Endodermal cell (in vitro differentiated cells): ENCODE results near the gene ASAP3. TPM values are rescaled to one million over a fixed set of nuclear protein-coding genes. Genes with fewer than 3 reads are reported as not detected.
A peak's percentile ranks its signal among the peaks of the same experiment; 100 is the strongest.

ENCODE experiments used
- DNase-seq: peaks from one replicate; pipeline ENCODE4 v3.0.0-alpha.2; 2017
- H3K27ac ChIP-seq: 2 replicates; pipeline ENCODE4 v1.5.1; 2013; ENCODE audit warnings: mild to moderate bottlenecking, low read depth, low read length, moderate library complexity
- H3K27me3 ChIP-seq: 2 replicates; pipeline ENCODE4 v1.6.1; 2013; ENCODE audit warnings: mild to moderate bottlenecking, low read length, moderate library complexity; ENCODE audit not compliant: insufficient read depth, control insufficient read depth, poor library complexity, severe bottlenecking
- H3K36me3 ChIP-seq: 2 replicates; pipeline ENCODE4 v1.7.0; 2013; ENCODE audit warnings: mild to moderate bottlenecking, low read length, moderate library complexity; ENCODE audit not compliant: control insufficient read depth, insufficient read depth
- H3K4me1 ChIP-seq: one replicate; pipeline ENCODE4 v1.7.0; 2013; ENCODE audit warnings: low read length; ENCODE audit not compliant: control insufficient read depth, insufficient read depth
- H3K4me3 ChIP-seq: 2 replicates; pipeline ENCODE4 v1.5.1; 2013; ENCODE audit warnings: mild to moderate bottlenecking, low read length, moderate library complexity
- H3K9ac ChIP-seq: 2 replicates; pipeline ENCODE4 v1.6.1; 2013; ENCODE audit warnings: mild to moderate bottlenecking, low read length, moderate library complexity; ENCODE audit not compliant: poor library complexity, severe bottlenecking; ENCODE audit errors: extremely low read depth
- H3K9me3 ChIP-seq: 2 replicates; pipeline ENCODE4 v1.6.1; 2013; ENCODE audit warnings: mild to moderate bottlenecking, low read length, moderate library complexity; ENCODE audit not compliant: control insufficient read depth
- H3K27ac Mint-ChIP-seq: 2 replicates; pipeline ENCODE4 v1.8.0; 2020; ENCODE audit warnings: mixed read lengths
- H3K27me3 Mint-ChIP-seq: 2 replicates; pipeline ENCODE4 v1.8.0; 2021; ENCODE audit warnings: mild to moderate bottlenecking, mixed read lengths; ENCODE audit not compliant: insufficient read depth
- H3K36me3 Mint-ChIP-seq: 2 replicates; pipeline ENCODE4 v1.8.0; 2020; ENCODE audit warnings: low read depth, mixed read lengths
- H3K4me1 Mint-ChIP-seq: 2 replicates; pipeline ENCODE4 v1.8.0; 2020; ENCODE audit warnings: mixed read lengths
- H3K4me3 Mint-ChIP-seq: 2 replicates; pipeline ENCODE4 v1.8.0; 2020; ENCODE audit warnings: mild to moderate bottlenecking, moderate library complexity, mixed read lengths
- H3K9me3 Mint-ChIP-seq: 2 replicates; pipeline ENCODE4 v1.8.0; 2020; ENCODE audit warnings: mild to moderate bottlenecking, mixed read lengths
- CTCF ChIP-seq: fragments of 200-600 bp; sonication (generic); conservative IDR thresholded peaks from 2 replicates; pipeline ENCODE4 v1.5.0; 2021; ENCODE audit warnings: antibody characterized with exemption, mild to moderate bottlenecking
- WGBS, 2 experiments: methylation state at CpG; one replicate each; pipeline versions ENCODE4 v1.1.5 to v1.1.7; 2013; ENCODE audit warnings: missing lambda C conversion rate in 2 of 2, mixed read lengths in 1 of 2; ENCODE audit not compliant: insufficient coverage in 1 of 2, insufficient read length in 1 of 2; 5-methylcytosine and 5-hydroxymethylcytosine counted together
- total RNA-seq, 2 donors: library from RNA; stranded (reverse); fragmentation: NEBNext Ultra II Directional in 1 of 2; extraction: Animal tissue kit (Norgen Biotek cat#: 25700) in 1 of 2; gene quantifications; 2 replicates in 1 of 2; 3 replicates in 1 of 2; pipeline ENCODE4 v1.2.1, GENCODE V29; 2021

ASAP3 gene
- total RNA-seq, 2 donors from 2014 or later: 78.7 to 91.0 TPM

GRCh38 chr1:23531562-23532094 is 47.6 kb upstream of the ASAP3 start:
- H3K9me3 ChIP-seq: no peaks in the 10 kb centered on the region
- no peak for TF ChIP-seq CTCF
- H3K4me1 Mint-ChIP-seq: peaks cover 5% of the 10 kb centered on the region
- H3K36me3 ChIP-seq: no peaks in the 10 kb centered on the region
- no peaks in the 10 kb centered on the region for H3K9me3 Mint-ChIP-seq
- peaks cover 47% of the 10 kb centered on the region for H3K27me3 Mint-ChIP-seq
- peaks cover 6% of the 10 kb centered on the region for H3K4me1 ChIP-seq
- peak overlapping the region; percentile 7 for H3K27ac ChIP-seq
- whole genome bisulfite sequencing, 2 experiments: 35 to 47% methylated on average over 3 to 5 of the region's 5 CpGs
- H3K27ac Mint-ChIP-seq: peak overlapping the region; percentile 35
- DNase-seq: no peak
- peak overlapping the region; percentile 9 for H3K9ac ChIP-seq
- H3K4me3 Mint-ChIP-seq: peak overlapping the region; percentile 63
- H3K36me3 Mint-ChIP-seq: no peaks in the 10 kb centered on the region
- H3K27me3 ChIP-seq: peaks cover 15% of the 10 kb centered on the region
- H3K4me3 ChIP-seq: peak overlapping the region; percentile 65

- Histone ChIP-seq H3K36me3 (no peaks in the 10 kb centered on the region), H3K27me3 (peaks cover 15% of the 10 kb centered on the region), H3K27ac (peak within 1 kb of the TSS; percentile 72), H3K4me3 (peak within 1 kb of the TSS; percentile 79), H3K4me1 (peaks cover 6% of the 10 kb centered on the region), H3K9ac (peak within 1 kb of the TSS; percentile 66), H3K9me3 (no peaks in the 10 kb centered on the region)
- H3K27ac Mint-ChIP-seq: peak within 1 kb of the TSS; percentile 35
- no peaks in the 10 kb centered on the region for H3K36me3 Mint-ChIP-seq
- peaks cover 5% of the 10 kb centered on the region for H3K4me1 Mint-ChIP-seq
- TF ChIP-seq CTCF: peak; percentile 43
- peaks cover 46% of the 10 kb centered on the region for H3K27me3 Mint-ChIP-seq
- peak within 1 kb of the TSS; percentile 63 for H3K4me3 Mint-ChIP-seq
- peak; percentile 95 for DNase-seq
- no peaks in the 10 kb centered on the region for H3K9me3 Mint-ChIP-seq
- 0% methylated on average over 6 to 83 of the region's 85 CpGs for WGBS, 2 experiments
Observed at GRCh38 chr1:23530747-23531561, 47.0 kb upstream of the ASAP3 start, which contains the start of gene E2F2. E2F2 (minus strand) TSS chr1:23531233; CDS start chr1:23530793, 440 bp downstream.

GRCh38 chr1:23530087-23530746 is 46.2 kb upstream of the ASAP3 start:
- Mint-ChIP-seq H3K9me3 (no peaks in the 10 kb centered on the region), H3K36me3 (no peaks in the 10 kb centered on the region), H3K27me3 (peaks cover 46% of the 10 kb centered on the region), H3K4me3 (peak overlapping the region; percentile 63), H3K4me1 (peaks cover 5% of the 10 kb centered on the region), H3K27ac (no peak overlapping the region)
- no peaks in the 10 kb centered on the region for H3K36me3 ChIP-seq
- TF ChIP-seq CTCF: no peak
- peaks cover 6% of the 10 kb centered on the region for H3K4me1 ChIP-seq
- DNase-seq: no peak
- H3K27me3 ChIP-seq: peaks cover 15% of the 10 kb centered on the region
- peak overlapping the region; percentile 66 for H3K9ac ChIP-seq
- H3K27ac ChIP-seq: no peak overlapping the region
- peak overlapping the region; percentile 79 for H3K4me3 ChIP-seq
- H3K9me3 ChIP-seq: no peaks in the 10 kb centered on the region
- WGBS, 2 experiments: 23 to 64% methylated on average over 2 to 22 of the region's 22 CpGs
